ENCODE results near the gene PITPNM1.

Gene PITPNM1

DNA sequence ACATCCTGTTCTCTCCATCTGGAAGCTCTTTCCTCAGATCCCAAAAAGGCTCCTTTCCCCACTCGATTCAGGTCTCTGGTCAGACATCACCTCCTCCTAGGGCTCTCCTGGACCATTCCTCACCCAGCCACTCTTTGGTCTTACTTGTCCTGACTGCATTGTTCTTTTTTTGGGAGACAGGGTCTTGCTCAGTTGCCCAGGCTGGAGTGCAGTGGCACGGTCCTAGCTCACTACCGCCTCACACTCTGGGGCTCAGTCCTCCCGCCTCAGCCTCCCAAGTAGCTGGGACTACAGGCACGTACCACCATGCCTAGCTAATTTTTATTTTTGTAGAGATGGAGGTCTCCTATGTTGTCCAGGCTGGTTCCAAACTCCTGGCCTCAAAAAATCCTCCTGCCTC, 59.6 kb downstream of the PITPNM1 start:
- H3K9ac ChIP-seq (ENCODE audit: low read depth, low read length, poor library complexity, severe bottlenecking) = no peak overlapping the region
- H3K9me3 ChIP-seq (ENCODE audit: insufficient read depth, low read depth, low read length) = no peaks in the 10 kb centered on the region
- H2AFZ ChIP-seq (ENCODE audit: low read length) = no peak overlapping the region
- no peak for TF ChIP-seq EZH2phosphoT487 (IDR thresholded peaks at IDR 0.05; ENCODE audit: borderline replicate concordance)
- TF ChIP-seq, protein P1, sequence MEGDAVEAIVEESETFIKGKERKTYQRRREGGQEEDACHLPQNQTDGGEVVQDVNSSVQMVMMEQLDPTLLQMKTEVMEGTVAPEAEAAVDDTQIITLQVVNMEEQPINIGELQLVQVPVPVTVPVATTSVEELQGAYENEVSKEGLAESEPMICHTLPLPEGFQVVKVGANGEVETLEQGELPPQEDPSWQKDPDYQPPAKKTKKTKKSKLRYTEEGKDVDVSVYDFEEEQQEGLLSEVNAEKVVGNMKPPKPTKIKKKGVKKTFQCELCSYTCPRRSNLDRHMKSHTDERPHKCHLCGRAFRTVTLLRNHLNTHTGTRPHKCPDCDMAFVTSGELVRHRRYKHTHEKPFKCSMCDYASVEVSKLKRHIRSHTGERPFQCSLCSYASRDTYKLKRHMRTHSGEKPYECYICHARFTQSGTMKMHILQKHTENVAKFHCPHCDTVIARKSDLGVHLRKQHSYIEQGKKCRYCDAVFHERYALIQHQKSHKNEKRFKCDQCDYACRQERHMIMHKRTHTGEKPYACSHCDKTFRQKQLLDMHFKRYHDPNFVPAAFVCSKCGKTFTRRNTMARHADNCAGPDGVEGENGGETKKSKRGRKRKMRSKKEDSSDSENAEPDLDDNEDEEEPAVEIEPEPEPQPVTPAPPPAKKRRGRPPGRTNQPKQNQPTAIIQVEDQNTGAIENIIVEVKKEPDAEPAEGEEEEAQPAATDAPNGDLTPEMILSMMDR (conservative IDR thresholded peaks at IDR 0.05; ENCODE audit: low read length) = no peak
- no peaks in the 10 kb centered on the region for H3K4me1 ChIP-seq (ENCODE audit: insufficient read depth, low read length, poor library complexity, severe bottlenecking)
- no peaks in the 10 kb centered on the region for H3K9me2 ChIP-seq (replicated peaks; ENCODE audit: low read depth, low read length)
- no peaks in the 10 kb centered on the region for H3F3A ChIP-seq (ENCODE audit: low read depth)
- no peaks in the 10 kb centered on the region for H3K79me2 ChIP-seq (ENCODE audit: insufficient read depth, low read length)
- H3K36me3 ChIP-seq (ENCODE audit: insufficient read depth, low read length) = no peaks in the 10 kb centered on the region
- H3K27me3 ChIP-seq (ENCODE audit: insufficient read depth, low read length, poor library complexity, severe bottlenecking) = no peaks in the 10 kb centered on the region
- H3K4me2 ChIP-seq (ENCODE audit: low read depth, low read length, poor library complexity, severe bottlenecking) = no peak overlapping the region
- H3K4me3 ChIP-seq (ENCODE audit: low read length, poor library complexity, severe bottlenecking) = no peak overlapping the region
- no peaks in the 10 kb centered on the region for H4K20me1 ChIP-seq (ENCODE audit: insufficient read depth, low read length, poor library complexity, severe bottlenecking)

DNA sequence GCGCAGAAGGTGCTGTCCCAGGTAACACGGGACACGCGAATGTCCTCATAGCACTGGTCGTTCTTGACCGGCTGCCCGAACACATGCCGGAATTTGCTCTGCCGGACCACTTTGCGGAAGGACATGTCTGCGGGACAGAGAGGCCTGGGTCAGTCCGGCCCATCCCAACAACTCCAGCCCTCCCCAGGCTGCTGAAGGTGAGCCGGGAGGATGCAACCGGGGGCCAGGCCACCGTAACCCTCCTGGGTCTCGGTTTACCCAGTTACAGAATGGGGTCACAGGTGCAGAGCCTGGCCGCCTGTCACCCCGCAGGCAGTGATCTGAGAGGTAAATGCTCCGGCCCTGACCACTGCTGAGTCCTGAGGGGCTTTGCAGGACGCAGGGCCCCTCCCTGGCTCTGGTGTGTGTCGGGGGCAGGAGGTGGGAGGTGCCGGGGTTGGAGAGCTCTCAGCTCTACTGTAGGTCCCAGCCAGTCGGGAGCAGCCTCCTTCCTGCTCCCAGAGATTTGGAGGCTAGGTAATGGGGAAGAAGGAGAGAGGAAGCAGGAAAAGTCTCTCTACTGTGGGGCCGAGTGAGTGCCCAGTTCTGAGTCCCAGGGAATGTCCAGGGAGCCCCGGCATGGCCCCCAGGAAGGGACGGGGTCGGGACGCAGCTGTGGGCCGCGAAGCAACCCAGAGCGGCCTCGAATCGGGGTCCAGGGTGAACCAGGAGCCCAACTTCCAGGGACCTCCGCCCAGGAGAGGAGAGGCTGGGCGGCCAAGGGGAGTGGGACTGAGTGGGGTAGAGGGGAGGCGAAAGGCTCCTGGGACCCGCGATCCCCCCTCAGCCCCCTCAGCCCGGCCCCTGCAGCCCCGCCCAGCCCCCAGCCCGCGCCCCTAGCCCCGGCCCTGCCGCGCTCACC, 62.4 kb downstream of the PITPNM1 start:
- H3K27me3 ChIP-seq (ENCODE audit: insufficient read depth, low read length, poor library complexity, severe bottlenecking) = no peaks in the 10 kb centered on the region
- H4K20me1 ChIP-seq (ENCODE audit: insufficient read depth, low read length, poor library complexity, severe bottlenecking) = no peaks in the 10 kb centered on the region
- no peak overlapping the region for H3K4me3 ChIP-seq (ENCODE audit: low read length, poor library complexity, severe bottlenecking)
- no peak overlapping the region for H2AFZ ChIP-seq (ENCODE audit: low read length)
- H3F3A ChIP-seq (ENCODE audit: low read depth) = no peaks in the 10 kb centered on the region
- peaks cover 20% of the 10 kb centered on the region for H3K4me1 ChIP-seq (ENCODE audit: insufficient read depth, low read length, poor library complexity, severe bottlenecking)
- H3K9me3 ChIP-seq (ENCODE audit: insufficient read depth, low read depth, low read length) = no peaks in the 10 kb centered on the region
- TF ChIP-seq, protein P1 (conservative IDR thresholded peaks at IDR 0.05; ENCODE audit: low read length) = no peak
- TF ChIP-seq EZH2phosphoT487 (IDR thresholded peaks at IDR 0.05; ENCODE audit: borderline replicate concordance) = no peak
- peaks cover 25% of the 10 kb centered on the region for H3K79me2 ChIP-seq (ENCODE audit: insufficient read depth, low read length)
- no peaks in the 10 kb centered on the region for H3K9me2 ChIP-seq (replicated peaks; ENCODE audit: low read depth, low read length)
- H3K9ac ChIP-seq (ENCODE audit: low read depth, low read length, poor library complexity, severe bottlenecking) = no peak overlapping the region
- H3K36me3 ChIP-seq (ENCODE audit: insufficient read depth, low read length) = no peaks in the 10 kb centered on the region
- no peak overlapping the region for H3K4me2 ChIP-seq (ENCODE audit: low read depth, low read length, poor library complexity, severe bottlenecking)

All from Loucy (cell line).